Tibial artery (tissue), 4 donors: Measurements from ENCODE around the gene IL17D.
"Not testable (repeated sequence)": the region's sequence is repeated elsewhere in the genome, so short reads cannot be mapped to it uniquely, and the experiment has no call there.

Experiments
- DNase-seq, 2 donors: peaks; one replicate each; pipeline ENCODE4 v3.0.0-alpha.2; 2019
- H3K27ac ChIP-seq, 2 donors: fragments of 200-600 bp; sonication (generic) in 1 of 2; 1 replicate in 1 of 2; 2 replicates in 1 of 2; pipeline ENCODE4 v1.5.1; 2018 to 2019; ENCODE audit warnings: mild to moderate bottlenecking in 1 of 2
- H3K27me3 ChIP-seq, 2 donors: fragments of 200-600 bp; sonication (generic) in 1 of 2; one replicate each; pipeline versions ENCODE4 v1.5.1 to v1.6.0; 2016 to 2019
- H3K36me3 ChIP-seq, 3 donors: fragments of 200-600 bp; sonication (generic) in 2 of 3; one replicate each; pipeline ENCODE4 v1.5.1; 2016 to 2019; ENCODE audit warnings: mild to moderate bottlenecking in 2 of 3
- H3K4me1 ChIP-seq, 4 donors: fragments of 200-600 bp; sonication (generic) in 2 of 4; 1 replicate in 3 of 4; 2 replicates in 1 of 4; pipeline ENCODE4 v1.5.1; 2016 to 2019
- H3K4me3 ChIP-seq, 2 donors: fragments of 200-600 bp; sonication (generic) in 1 of 2; 1 replicate in 1 of 2; 2 replicates in 1 of 2; pipeline ENCODE4 v1.5.1; 2018 to 2019; ENCODE audit warnings: mild to moderate bottlenecking in 2 of 2
- H3K9me3 ChIP-seq, 3 donors: fragments of 200-600 bp; sonication (generic) in 1 of 3; one replicate each; pipeline ENCODE4 v1.5.1; 2016 to 2019
- CTCF ChIP-seq, 2 experiments: fragments of 200-600 bp in 1 of 2; fragments of 450-650 bp in 1 of 2; IDR thresholded peaks; one replicate each; pipeline ENCODE4 v1.5.1; 2017 to 2019; ENCODE audit warnings: antibody characterized with exemption in 2 of 2, mild to moderate bottlenecking in 1 of 2, moderate library complexity in 1 of 2
- intact Hi-C: fragments of 100-400 bp; cut with DNase I; formaldehyde crosslinking; loops from one replicate; pipeline ENCODE4 v1.15.0; 2023; ENCODE audit warnings: low total_unique reads

Gene IL17D

GRCh38 chr13:20728579-20729311 lies 25.2 kb downstream of the IL17D start:
- Histone ChIP-seq H3K27me3 (no peaks in the 10 kb centered on the region), H3K4me1 (no peaks in the 10 kb centered on the region), H3K27ac (no peak overlapping the region), H3K9me3 (no peaks in the 10 kb centered on the region), H3K36me3 (peaks cover 0 to 29% (median 7%) of the 10 kb centered on the region in 3 donors), H3K4me3 (no peak overlapping the region)
- no peak for TF ChIP-seq CTCF (IDR thresholded peaks at IDR 0.05)
- DNase-seq = no peak
- intact Hi-C loops = no loop called here

- intact Hi-C loops = no loop called here
- DNase-seq = no peak
- no peak for TF ChIP-seq CTCF (IDR thresholded peaks at IDR 0.05)
- Histone ChIP-seq H3K27ac (no peak overlapping the region), H3K9me3 (no peaks in the 10 kb centered on the region), H3K27me3 (no peaks in the 10 kb centered on the region), H3K4me3 (no peak overlapping the region), H3K4me1 (no peaks in the 10 kb centered on the region), H3K36me3 (peaks cover 0 to 29% (median 7%) of the 10 kb centered on the region in 3 donors)
Measured at GRCh38 chr13:20729633-20730585, 26.4 kb downstream of the IL17D start.

- no peak for DNase-seq
- H3K9me3 ChIP-seq = peaks cover 0 to 9% (median 8%) of the 10 kb centered on the region in 3 donors
- no peaks in the 10 kb centered on the region for H3K4me1 ChIP-seq
- intact Hi-C loops = no loop called here
- TF ChIP-seq CTCF (IDR thresholded peaks at IDR 0.05) = no peak
- no peaks in the 10 kb centered on the region for H3K27me3 ChIP-seq
- peaks cover 3 to 19% (median 17%) of the 10 kb centered on the region in 3 donors for H3K36me3 ChIP-seq
- H3K4me3 ChIP-seq = no peak overlapping the region
- H3K27ac ChIP-seq = no peak overlapping the region
Measured at GRCh38 chr13:20738616-20739015, 35.1 kb downstream of the IL17D start.

- H3K9me3 ChIP-seq = peaks cover 0 to 9% (median 8%) of the 10 kb centered on the region in 3 donors
- no peak for DNase-seq
- no peaks in the 10 kb centered on the region for H3K27me3 ChIP-seq
- TF ChIP-seq CTCF (IDR thresholded peaks at IDR 0.05) = no peak
- no peak overlapping the region for H3K4me3 ChIP-seq
- H3K4me1 ChIP-seq = no peaks in the 10 kb centered on the region
- H3K36me3 ChIP-seq = peaks cover 3 to 19% (median 17%) of the 10 kb centered on the region in 3 donors
- intact Hi-C loops = no loop called here
- H3K27ac ChIP-seq = no peak overlapping the region
Measured at GRCh38 chr13:20740021-20740420, 36.5 kb downstream of the IL17D start.

- H3K9me3 ChIP-seq = peaks cover 0 to 16% (median 12%) of the 10 kb centered on the region in 3 donors
- DNase-seq, H3K4me1 ChIP-seq, H3K27ac ChIP-seq, H3K4me3 ChIP-seq, intact Hi-C loops, H3K27me3 ChIP-seq: not testable (repeated sequence)
- H3K36me3 ChIP-seq = peaks cover 7 to 25% (median 14%) of the 10 kb centered on the region in 3 donors
Measured at GRCh38 chr13:20743830-20744404, 40.4 kb downstream of the IL17D start.
